Measurements from ENCODE around the gene LCN12.
A peak's percentile ranks its signal among the peaks of the same experiment; 100 is the strongest.

Gene LCN12

GRCh38 chr9:136945333-136946227 is 6.5 kb upstream of the LCN12 start:
- DNase-seq (ENCODE audit: low read depth): no peak

GRCh38 chr9:136946228-136947027 is 5.6 kb upstream of the LCN12 start:
- DNase-seq (ENCODE audit: low read depth): no peak

- no peak for DNase-seq (ENCODE audit: low read depth)
Observed at GRCh38 chr9:136947028-136947891, 4.8 kb upstream of the LCN12 start.

DNA sequence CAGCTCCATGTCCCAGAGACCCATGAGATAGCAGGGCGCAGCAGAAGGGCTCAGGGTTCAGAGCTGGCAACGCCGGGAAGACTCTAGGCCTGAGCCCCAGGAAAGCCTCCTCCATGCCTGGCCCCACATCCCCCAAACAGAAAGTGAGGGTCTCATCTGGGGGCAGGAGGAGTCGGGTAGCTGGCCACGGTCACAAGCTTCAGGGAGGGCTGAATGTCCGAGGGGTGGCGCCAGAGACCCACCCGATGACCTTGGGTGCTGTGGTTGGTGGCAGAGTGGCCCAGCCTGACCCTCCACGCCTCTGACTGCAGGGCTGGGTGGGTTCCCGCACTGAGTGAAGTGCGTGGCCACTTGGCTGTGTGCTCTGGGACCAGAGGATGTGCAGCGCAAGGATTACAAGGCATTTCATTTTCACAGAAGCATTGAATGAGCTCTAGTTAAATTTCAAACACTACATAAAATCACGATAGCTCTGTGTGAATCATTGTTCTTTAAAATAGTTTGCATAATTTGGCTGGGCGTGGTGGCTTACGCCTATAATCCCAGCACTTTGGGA is 4.0 kb upstream of the LCN12 start:
- no peak for DNase-seq (ENCODE audit: low read depth)

GRCh38 chr9:136949239-136949816 is 2.7 kb upstream of the LCN12 start:
- DNase-seq (ENCODE audit: low read depth): no peak

GRCh38 chr9:136949817-136950655 is 2.0 kb upstream of the LCN12 start:
- DNase-seq (ENCODE audit: low read depth): peak; percentile 97

DNA sequence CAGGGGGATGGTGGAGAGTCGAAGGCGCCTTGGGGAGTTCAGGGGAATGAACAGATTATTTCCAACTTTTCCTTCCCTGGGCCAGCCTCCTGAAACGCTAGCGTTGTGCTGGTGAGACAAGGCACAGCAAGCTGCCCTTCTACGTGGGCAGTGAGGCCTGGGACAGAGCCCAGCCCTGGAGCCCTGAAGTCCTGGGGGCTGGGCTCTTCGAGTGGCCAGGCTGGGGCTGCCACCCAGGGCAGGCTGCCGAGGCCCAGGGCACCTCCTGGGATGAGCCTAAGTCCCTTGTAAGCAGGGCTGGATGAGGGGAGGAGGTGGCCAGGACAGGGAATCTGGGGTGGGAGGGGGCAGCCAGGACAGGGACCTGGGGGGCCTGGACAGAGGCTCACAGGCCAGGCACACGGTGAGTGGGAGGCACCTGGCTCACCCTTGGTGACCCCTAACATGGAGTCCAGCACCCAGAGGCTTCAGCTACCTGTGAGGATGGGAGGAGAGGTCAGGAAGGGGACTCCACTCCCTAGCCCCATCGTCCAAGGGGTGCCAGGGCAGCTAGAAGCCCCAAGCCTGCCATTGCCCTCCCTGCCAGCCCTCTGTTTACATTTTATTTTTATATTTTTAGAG is 1.3 kb upstream of the LCN12 start:
- DNase-seq (ENCODE audit: low read depth): no peak

GRCh38 chr9:136952321-136952850 is 313 bp downstream of the LCN12 start:
- DNase-seq (ENCODE audit: low read depth): no peak

- DNase-seq (ENCODE audit: low read depth): no peak
Observed at GRCh38 chr9:136952876-136953770, 1.1 kb downstream of the LCN12 start.

GRCh38 chr9:136953771-136954269 is 1.7 kb downstream of the LCN12 start:
- no peak for DNase-seq (ENCODE audit: low read depth)

- no peak for DNase-seq (ENCODE audit: low read depth)
Observed at GRCh38 chr9:136954270-136955083, 2.4 kb downstream of the LCN12 start.

DNA sequence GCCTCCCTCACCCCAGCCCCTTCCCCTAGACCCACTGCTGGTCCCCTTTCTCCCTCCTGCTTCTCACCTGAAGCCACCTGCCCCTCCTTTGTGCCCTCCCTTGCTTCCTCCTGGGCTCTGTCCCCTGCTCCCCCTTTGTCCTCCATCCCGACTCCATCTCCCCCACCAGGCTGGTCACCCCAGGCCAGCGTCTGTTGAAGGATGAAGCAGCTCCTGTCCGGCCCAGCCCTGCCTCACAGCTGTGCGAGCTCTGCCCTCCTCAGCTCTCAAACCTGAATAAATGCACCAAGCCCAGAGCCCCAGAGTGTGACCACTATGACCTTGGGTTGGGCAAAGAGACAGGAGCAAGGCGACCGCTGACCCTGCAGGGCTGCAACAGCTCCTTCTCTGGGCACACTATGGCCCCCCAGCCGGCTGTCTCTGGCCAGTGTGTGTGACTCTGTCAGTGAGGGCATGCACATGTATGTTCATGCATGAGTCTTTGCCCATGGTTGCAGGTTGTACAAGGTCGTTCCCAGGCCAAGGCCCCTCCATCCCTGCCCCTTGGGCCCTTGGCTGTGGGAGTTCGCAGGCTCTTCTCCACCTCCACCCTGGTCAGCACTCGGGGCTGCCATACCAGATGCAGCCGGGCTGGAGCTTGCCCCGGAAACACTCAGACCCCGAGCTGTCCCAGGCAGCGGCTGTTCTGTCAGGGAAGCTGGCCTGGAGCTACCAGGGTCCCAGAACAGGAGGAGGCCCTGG is 3.3 kb downstream of the LCN12 start:
- DNase-seq (ENCODE audit: low read depth): no peak

DNA sequence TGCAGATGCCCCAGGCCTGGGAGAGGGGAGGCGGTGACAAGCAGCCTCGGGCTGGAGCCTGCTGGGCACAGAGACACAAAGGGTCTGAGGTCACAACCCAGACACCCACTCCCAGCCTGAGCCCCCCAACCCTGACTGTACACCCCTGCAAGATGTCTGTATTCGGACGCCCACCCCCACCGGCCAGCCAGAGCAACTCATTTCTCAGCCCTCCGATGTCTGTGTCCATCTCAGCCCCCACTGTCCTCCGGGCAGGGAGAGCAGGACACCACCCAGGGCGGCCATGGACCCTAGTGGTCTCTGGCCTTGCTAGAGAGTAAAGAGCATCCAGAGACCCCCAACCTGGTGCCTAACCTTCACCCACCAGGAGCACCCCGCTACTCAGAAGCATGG is 3.9 kb downstream of the LCN12 start:
- DNase-seq (ENCODE audit: low read depth): no peak

DNA sequence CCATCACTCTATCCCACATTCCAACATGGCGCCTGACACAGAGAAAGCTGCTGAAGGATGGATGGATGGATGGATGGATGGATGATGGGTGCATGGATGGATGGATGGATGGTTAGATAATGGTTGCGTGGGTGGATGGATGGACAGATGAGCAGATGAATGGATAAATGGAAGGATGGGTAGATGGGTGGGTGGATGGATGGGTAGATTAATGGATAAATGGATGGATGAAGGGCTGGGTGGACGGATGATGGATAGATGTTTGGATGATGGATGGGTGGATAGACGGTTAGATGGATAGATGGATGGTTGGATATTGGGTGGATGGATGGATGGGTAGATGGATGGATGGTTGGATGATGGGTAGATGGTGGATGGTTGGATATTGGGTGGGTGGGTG is 4.5 kb downstream of the LCN12 start:
- DNase-seq (ENCODE audit: low read depth): no peak

DNA sequence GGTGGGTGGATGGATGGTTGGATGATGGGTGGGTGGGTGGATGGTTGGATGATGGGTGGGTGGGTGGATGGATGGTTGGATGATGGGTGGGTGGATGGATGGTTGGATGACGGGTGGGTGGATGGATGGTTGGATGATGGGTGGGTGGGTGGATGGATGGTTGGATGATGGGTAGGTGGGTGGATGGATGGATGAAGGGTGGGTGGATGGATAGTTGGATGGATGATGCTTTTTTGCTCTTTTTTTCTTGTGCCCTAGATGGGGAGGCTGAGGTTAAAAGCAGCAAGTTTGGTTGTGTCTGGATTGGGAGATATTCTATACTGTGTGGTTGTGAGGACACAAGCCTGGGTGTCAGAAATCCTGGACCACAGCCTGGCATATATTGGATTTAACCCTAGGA is 5.4 kb downstream of the LCN12 start:
- no peak for DNase-seq (ENCODE audit: low read depth)

DNA sequence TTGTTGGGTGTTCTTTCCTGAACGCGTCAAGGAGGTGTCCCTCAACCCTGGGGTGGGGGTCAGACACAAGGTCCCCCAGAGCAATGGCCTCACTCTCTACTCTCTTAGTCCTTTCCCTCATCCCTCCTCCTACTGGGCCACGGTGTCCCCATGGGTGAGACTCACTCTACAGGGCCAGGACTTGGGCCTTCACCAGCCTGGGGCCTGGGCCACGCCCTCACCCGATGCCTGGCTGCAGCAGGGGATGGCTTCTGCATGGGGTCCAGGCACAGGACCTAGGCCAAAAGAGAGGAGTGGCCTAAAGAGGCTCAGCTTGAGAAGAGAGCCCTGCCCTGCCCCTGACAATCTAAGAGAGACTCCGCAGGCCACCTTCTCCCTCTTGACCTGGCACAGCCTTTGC is 5.8 kb downstream of the LCN12 start:
- no peak for DNase-seq (ENCODE audit: low read depth)

DNA sequence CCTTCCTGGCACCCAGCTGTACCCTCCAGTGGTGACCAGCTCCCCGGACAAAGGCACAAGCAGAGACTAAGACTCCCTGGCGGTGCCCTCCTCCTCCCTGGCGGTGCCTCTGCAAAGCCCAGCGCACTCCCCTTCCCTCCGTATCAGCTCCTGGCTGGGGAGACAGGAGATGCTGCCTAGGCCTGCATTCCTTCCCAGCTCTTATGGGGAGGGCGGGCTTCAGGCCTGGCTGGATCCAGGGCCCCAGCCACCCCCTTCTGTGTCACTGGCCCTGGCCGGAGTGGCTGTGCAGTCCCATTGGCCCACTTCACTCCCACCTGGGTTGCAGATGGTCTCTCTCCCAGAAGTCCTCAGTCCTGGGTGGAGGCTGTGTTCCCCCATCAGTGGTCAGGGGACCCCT is 6.4 kb downstream of the LCN12 start:
- DNase-seq (ENCODE audit: low read depth): no peak

Data from activated gamma-delta T cell treated with anti-CD3 and anti-CD28 coated beads, Interleukin-2, amount 50 U/mL, for 16 hours (primary cell).